HT1080 (cell line): Measurements from ENCODE around the gene CENPV. TPM values are rescaled to one million over a fixed set of nuclear protein-coding genes. Genes with fewer than 3 reads are reported as not detected.
A peak's percentile ranks its signal among the peaks of the same experiment; 100 is the strongest.
"Not testable (repeated sequence)": the region's sequence is repeated elsewhere in the genome, so short reads cannot be mapped to it uniquely, and the experiment has no call there.

ENCODE experiments used
- DNase-seq: peaks from one replicate; pipeline ENCODE4 v3.0.0-alpha.2; 2015; ENCODE audit warnings: low read depth
- total RNA-seq: library from RNA; depleted of rRNA; stranded (reverse); fragments of >200 nt; shearing (Covaris generic); gene quantifications from 2 replicates; pipeline ENCODE4 v1.2.3, GENCODE V29; 2014; rRNA removed

Gene CENPV
- total RNA-seq, 1 experiment from 2014 or later = 23.7 TPM

GRCh38 chr17:16314859-16315258 is 38.4 kb downstream of the CENPV start:
- no peak for DNase-seq

GRCh38 chr17:16314189-16314588 is 39.1 kb downstream of the CENPV start:
- DNase-seq = no peak

- no peak for DNase-seq
Observed at GRCh38 chr17:16313139-16314090, 39.9 kb downstream of the CENPV start.

- DNase-seq = not testable (repeated sequence)
Observed at GRCh38 chr17:16312061-16312460, 41.2 kb downstream of the CENPV start.

- no peak for DNase-seq
Observed at GRCh38 chr17:16306211-16306610, 47.1 kb downstream of the CENPV start.

- DNase-seq = peak; percentile 49
Observed at GRCh38 chr17:16304830-16305229, 48.4 kb downstream of the CENPV start.

- DNase-seq = no peak
Observed at GRCh38 chr17:16302856-16303255, 50.4 kb downstream of the CENPV start.

- DNase-seq = peak; percentile 44
Observed at GRCh38 chr17:16301963-16302855, 51.1 kb downstream of the CENPV start.

- no peak for DNase-seq
Observed at GRCh38 chr17:16300554-16300953, 52.7 kb downstream of the CENPV start.

- no peak for DNase-seq
Observed at GRCh38 chr17:16298140-16298662, 55.1 kb downstream of the CENPV start.

GRCh38 chr17:16297367-16298139 is 55.7 kb downstream of the CENPV start:
- no peak for DNase-seq

GRCh38 chr17:16296072-16296471 is 57.2 kb downstream of the CENPV start:
- DNase-seq = not testable (repeated sequence)

- DNase-seq = no peak
Observed at GRCh38 chr17:16294560-16294959, 58.7 kb downstream of the CENPV start.

GRCh38 chr17:16293931-16294330 is 59.3 kb downstream of the CENPV start:
- no peak for DNase-seq

Other genes starting within 250 kb of the CENPV start
- 49.2 and 58.4 TPM in 2 replicates for gene NCOR1, start 137.9 kb downstream of the CENPV start, total RNA-seq
- 16.0 and 18.6 TPM in 2 replicates for gene PIGL, start 136.3 kb downstream of the CENPV start, total RNA-seq
- gene UBB, start 27.6 kb upstream of the CENPV start, total RNA-seq = 2,252 and 2,476 TPM in 2 replicates
- 101 and 105 TPM in 2 replicates for gene TRPV2, start 62.1 kb upstream of the CENPV start, total RNA-seq
- not detected in 2 replicates for gene LRRC75A, start 138.7 kb upstream of the CENPV start, total RNA-seq
- 0.07 and 0.16 TPM in 2 replicates for gene ZNF287, start 215.7 kb upstream of the CENPV start, total RNA-seq